ENCODE data around the gene GALNT4.

DNA sequence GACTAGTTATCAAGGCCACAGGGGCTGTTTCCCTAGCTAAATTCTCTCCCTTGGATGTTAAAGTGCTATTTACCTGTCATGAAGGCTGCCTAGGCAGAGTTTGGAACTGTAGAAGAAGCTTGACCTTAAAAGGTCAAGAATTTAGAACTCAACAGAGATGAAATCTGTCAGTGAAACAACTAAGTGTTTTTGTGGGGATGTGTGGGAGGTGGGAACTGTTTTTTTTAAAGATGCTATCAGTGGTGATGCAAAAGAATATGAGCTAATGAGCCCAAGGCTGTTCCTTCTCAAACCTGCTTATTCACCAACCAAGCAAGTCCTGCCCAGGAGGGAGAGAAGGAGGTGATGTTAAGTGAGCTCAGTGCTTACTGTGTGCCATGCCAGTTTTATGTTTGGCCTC, 42.0 kb upstream of the GALNT4 start:
- TF ChIP-seq, protein P1, sequence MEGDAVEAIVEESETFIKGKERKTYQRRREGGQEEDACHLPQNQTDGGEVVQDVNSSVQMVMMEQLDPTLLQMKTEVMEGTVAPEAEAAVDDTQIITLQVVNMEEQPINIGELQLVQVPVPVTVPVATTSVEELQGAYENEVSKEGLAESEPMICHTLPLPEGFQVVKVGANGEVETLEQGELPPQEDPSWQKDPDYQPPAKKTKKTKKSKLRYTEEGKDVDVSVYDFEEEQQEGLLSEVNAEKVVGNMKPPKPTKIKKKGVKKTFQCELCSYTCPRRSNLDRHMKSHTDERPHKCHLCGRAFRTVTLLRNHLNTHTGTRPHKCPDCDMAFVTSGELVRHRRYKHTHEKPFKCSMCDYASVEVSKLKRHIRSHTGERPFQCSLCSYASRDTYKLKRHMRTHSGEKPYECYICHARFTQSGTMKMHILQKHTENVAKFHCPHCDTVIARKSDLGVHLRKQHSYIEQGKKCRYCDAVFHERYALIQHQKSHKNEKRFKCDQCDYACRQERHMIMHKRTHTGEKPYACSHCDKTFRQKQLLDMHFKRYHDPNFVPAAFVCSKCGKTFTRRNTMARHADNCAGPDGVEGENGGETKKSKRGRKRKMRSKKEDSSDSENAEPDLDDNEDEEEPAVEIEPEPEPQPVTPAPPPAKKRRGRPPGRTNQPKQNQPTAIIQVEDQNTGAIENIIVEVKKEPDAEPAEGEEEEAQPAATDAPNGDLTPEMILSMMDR (IDR thresholded peaks at IDR 0.05; ENCODE audit: low read depth, low read length), result no peak
- no peak for TF ChIP-seq EZH2phosphoT487 (IDR thresholded peaks at IDR 0.05; ENCODE audit: low read depth)

Data from OCI-LY3 (cell line).